Measurements from ENCODE around the gene CPT1C.

Gene CPT1C

GRCh38 chr19:49662011-49662410 lies 28.9 kb upstream of the CPT1C start:
- DNase-seq: no peak

DNA sequence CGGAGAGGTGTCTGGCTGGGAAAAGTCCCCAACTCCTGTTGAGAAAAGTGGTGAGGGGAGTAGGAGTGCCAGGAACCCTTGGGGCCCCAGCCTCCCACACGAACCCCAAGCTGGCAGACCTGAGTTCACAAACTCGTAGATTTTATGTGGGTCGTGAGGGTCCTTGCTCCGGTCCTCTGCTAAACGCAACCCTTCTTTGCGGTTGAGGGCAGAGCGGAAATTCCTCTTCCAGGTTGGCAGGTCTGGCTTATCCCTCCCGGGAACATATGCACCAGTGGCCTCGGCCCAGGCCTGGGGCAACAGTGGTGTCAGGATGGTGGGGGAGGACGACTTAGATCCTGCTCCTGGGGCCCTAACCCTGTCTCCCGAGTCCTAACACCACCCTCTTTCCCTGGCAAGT lies 27.7 kb upstream of the CPT1C start:
- DNase-seq: no peak

DNA sequence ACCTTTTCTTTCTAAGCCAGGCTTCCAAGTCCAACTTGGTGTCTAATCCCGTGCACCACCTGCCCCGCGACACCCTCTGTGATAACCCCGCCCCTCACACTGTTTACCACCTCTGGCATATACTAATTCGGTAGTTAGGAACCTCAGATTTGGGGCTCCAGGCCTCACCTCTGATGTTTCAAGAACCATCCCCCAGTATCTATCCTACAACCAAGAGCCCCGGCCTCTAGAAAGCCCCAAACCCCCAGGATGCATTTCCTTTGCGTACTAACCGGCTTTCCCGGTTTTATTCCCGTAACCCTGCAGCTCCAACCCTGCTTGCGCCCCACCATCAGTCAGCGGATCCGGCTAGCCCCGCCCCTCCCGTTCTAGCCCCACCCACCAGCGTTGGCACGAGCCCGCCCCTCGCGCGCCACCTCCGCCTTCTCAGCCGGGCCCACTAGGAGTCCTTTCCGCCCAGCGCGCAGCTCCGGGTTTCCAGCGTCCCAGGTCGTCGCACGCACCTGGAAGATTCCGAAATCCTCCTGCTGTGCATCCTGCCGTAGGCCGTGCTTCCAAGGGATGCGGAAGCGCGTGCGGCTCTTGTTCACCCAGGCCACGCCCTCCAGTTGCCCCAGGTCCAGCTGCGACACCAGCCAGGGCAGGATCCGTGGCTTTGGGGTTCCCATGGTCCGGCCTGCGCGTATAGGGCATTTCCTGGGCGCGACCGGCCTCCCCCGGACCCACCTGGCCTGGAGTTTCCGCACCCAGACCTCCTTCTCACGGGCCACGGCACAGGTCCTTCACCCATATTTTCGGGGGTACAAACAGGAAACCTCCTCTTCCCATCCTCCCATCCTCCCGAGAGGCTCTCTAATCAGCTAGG lies 26.5 kb upstream of the CPT1C start:
- DNase-seq: peak; percentile 44

GRCh38 chr19:49665036-49665350 lies 25.9 kb upstream of the CPT1C start:
- DNase-seq: no peak

DNA sequence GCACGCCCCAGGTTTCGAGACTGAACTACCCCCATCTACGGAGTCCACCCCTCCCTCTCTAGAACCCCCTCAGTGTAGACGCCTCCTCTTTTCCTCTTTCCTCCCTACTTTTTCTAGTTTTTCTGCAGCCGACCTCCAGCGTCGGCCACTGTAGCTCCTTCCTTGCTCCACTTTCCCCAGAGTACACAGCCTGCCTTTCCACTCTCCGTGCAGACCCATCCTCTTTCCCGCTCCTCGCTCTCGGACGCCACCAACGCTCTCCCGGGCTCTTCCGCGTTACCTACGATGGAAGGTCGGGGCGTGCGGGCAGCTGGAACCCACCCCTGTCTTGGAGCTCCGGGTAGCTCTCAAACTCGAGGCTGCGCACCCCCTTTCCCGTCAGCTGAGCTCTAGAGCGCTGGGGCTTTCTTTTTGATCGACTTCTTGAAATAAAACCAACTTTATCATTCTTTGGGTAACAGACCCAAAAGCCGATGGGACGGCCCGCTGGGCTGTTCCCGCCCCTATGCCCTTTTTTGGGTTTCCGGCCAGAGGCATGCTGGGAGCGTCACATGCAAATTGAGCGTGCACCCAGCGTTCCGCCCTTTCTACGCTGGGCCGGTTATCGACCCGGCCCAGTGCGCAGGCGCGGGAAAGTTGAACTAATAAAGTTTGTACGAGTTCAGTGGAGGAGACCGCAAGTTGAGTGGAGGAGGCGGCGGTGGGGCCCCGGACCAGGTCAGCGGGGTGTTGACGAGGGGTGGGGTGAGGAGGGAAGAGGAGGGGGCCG lies 25.4 kb upstream of the CPT1C start, which contains the start of the genes BCL2L12 and IRF3:
TSS of gene BCL2L12 (plus strand) at position 583 of the 769 bp plus-strand sequence. CDS start 760 bp downstream, outside the sequence.
TSS of gene IRF3 (minus strand) at position 507 of the 769 bp plus-strand sequence. CDS start 1,019 bp downstream, outside the sequence.
- DNase-seq: peak; percentile 92

- no peak for DNase-seq
These were observed 24.8 kb upstream of the CPT1C start for GRCh38 chr19:49666120-49666444.

DNA sequence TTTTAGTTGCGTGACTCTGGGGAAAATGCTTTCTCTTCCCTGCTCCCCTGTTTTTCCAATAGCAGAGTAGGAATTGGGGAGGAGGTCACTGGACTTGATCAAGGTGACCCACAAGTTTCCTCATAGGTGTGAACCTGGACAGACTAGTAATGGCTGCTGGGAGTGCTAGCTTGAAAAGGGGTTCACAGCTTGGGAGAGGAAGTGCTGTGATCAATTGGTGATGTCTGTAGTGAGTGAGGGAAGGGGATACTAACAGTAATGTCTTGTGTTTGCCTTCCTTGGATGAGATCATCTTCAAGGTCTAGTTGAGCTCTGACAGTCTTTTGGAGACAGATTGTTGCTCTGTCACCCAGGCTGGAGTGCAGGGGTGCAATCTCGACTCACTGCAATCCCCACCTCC lies 23.4 kb upstream of the CPT1C start:
- DNase-seq: no peak

- no peak for DNase-seq
These were observed 21.4 kb upstream of the CPT1C start for GRCh38 chr19:49669516-49669915.

DNA sequence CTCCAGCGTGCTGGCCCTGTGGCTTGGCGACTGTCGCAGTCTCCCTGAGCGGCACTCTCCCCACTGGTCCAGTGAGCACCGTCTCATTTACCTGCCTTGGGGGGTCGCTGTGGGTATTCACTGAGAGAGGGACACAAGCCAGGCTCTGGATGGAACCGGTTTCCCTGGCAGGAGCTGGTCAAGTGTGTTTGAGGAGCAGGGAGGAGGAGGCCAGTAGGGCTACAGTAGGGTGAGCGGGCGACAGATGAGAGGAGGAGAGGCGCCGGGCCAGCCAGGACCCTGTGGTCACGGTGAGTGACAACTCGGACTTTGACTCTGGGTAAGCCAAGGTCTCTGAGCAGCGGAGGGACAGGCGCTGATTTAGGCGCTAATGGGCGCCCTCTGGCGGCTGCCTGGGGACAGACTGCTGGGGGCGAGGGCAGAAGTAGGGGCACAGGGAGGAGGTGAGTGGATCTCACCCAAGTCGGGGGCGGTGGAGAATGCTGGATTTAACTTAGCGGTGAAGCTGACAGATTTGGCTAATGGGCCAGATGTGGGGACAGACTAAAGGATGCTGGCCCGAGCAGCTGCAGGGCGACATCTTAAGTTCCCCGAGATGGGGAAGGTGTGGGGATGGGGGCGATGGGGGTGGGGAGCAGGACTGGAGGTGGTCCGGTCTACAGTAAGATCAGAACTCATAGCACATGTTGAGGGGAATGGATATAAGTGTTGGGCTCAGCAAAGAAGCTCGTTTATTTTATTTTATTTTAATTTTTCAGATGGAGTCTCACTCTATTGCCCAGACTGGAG lies 18.6 kb upstream of the CPT1C start:
- DNase-seq: no peak

DNA sequence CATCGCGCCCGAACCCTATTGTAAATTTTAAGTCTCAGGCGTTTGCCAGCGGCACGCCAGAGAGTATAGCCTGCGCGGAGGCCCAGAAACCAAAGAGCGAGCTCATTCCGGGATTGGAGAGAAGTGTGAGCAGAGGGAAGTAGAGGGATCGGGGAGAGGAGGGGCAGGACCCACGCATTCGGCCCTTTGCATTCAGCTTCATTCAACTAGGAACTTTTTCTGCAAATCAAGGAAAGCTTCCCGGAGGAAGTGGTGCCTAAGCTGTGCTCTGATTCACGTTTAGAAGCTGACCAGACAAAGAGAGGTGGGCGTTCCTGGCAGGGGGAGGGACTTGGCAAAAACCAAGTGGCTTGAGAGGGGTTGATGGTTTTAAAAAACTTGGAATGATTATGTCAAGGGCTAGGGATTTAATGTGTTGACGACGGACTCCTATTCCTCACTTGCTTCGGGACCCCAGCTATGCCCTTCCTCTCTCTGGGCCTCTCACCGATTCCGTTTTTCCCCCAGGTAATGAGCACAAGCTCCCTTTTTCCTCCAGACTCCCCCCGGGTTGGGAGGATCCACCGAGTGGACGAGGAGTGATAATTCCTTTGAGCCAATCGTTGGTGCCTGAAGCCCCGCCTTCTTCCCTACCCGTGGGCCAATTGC lies 14.7 kb upstream of the CPT1C start:
- peak; percentile 69 for DNase-seq

GRCh38 chr19:49676784-49677230 lies 14.1 kb upstream of the CPT1C start:
- peak; percentile 98 for DNase-seq

GRCh38 chr19:49677231-49677900 lies 13.6 kb upstream of the CPT1C start, which contains the start of gene PRMT1:
Gene PRMT1, plus strand, starts transcription at chr19:49677271. Its CDS starts 10 bp downstream, at chr19:49677281.
- DNase-seq: no peak

- DNase-seq: peak; percentile 40
These were observed 12.8 kb upstream of the CPT1C start for GRCh38 chr19:49677901-49678674.

DNA sequence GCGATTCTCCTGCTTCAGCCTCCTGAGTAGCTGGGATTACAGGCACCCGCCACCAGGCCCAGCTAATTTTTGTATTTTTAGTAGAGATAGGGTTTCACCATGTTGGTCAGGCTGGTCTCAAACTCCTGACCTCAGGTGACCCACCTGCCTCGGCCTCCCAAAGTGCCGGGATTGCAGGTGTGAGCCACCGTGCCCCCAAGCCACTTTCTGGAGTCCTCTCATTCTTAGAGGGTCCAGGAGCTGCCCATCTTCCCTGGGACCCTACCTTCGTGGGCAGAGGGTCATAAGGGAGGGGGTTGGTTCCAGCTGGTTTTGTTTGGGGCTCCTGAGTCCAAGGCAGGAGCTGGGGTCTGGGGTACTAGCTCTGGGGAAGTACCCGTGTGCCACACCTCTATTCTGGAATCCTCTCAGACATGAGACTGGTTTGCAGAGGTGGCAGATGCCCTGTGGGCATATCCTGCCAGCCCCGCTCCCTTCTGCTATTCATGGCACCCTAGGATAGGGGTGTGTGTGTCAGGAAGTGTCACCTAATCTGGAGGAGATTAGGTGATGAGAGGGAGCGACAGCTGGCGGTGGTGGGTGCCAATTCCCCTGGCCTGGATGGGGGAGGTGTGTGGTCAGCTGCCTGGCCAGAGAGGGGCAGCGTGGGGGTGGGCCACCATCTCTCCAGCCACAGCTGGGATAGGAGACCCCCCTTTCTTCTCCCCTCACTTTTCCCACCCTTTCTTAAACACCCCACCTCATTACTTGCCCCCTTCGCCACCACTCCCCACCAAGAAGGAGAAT lies 11.7 kb upstream of the CPT1C start:
- no peak for DNase-seq

- no peak for DNase-seq
These were observed 11.0 kb upstream of the CPT1C start for GRCh38 chr19:49679771-49680413.

- DNase-seq: peak; percentile 48
These were observed 10.2 kb upstream of the CPT1C start for GRCh38 chr19:49680421-49681351.

DNA sequence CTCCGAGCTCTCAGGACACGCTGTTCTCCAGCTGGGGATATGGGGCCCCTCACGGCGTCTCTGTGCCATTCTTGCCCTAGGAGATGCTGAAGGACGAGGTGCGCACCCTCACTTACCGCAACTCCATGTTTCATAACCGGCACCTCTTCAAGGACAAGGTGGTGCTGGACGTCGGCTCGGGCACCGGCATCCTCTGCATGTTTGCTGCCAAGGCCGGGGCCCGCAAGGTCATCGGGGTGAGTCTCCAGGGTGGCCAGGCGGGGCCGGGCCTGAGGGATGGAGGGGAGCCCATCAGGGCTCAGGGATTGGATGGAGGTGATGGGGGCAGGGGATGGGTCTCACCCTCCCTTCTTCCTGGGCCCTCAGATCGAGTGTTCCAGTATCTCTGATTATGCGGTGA lies 9.1 kb upstream of the CPT1C start:
- DNase-seq: no peak

DNA sequence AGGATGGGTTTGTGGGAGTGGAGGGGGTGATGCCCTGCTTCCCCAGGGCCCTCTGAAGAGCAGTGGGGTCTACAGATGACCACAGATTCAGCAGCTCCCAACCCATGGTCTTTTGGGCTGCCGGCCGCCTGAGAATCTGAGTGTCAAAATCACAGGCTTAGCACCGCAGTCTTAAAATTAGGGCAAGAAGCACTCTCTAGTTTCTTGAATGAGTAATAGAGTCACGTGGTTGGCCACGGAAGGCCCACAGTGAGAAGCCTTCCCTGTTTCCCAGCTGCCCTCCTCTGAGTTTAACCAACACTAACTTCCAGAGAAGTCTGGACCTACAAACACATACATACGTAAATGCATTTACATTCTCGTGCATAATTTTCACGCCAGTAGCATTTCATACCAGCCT lies 8.6 kb upstream of the CPT1C start:
- DNase-seq: no peak

GRCh38 chr19:49683814-49684250 lies 7.1 kb upstream of the CPT1C start:
- no peak for DNase-seq

Data from GOT3 (cell line).